ENCODE results near the gene SCARF2.
"Not testable (repeated sequence)": the region's sequence is repeated elsewhere in the genome, so short reads cannot be mapped to it uniquely, and the experiment has no call there.

SCARF2 gene

GRCh38 chr22:20390394-20390907, 47.2 kb downstream of the SCARF2 start:
- DNase-seq: no peak

- no peak for DNase-seq
Observed at GRCh38 chr22:20389288-20389687, 48.3 kb downstream of the SCARF2 start.

DNA sequence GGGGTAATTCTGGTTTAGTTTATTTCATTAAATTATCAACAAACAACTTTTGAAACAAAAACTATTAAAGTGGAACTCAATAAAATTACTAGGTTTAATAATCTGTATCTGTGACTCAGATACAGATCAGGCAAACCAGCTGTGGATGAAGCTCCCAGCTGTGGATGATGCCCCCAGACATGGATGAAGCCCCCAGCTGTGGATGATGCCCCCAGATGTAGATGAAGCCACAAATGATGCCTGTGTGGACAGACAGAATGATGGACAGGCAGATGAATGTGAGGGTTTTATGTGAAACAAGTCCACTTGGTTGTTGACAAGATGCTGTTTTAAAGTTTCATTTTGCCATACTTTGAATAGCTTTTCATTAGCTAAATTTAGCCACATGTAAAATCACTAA, 49.4 kb downstream of the SCARF2 start:
- no peak for DNase-seq

DNA sequence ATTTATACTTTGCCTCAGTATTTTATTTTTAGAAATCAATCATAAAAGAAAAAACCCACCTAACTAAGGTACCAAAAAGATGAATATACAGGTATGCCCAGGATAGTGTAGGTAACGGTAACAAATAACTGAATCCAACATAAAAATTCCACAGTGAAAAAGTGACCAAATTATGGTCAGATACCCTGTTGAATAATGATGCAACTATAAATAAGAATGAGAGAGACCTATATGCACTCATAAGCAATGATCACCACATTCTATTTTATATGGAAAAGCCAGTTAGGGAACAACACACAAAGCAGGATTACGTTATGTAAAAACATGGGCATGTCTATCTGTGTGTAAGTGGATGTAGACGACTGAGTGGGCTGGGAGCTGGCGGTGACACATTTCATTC, 50.7 kb downstream of the SCARF2 start:
- DNase-seq: no peak

DNA sequence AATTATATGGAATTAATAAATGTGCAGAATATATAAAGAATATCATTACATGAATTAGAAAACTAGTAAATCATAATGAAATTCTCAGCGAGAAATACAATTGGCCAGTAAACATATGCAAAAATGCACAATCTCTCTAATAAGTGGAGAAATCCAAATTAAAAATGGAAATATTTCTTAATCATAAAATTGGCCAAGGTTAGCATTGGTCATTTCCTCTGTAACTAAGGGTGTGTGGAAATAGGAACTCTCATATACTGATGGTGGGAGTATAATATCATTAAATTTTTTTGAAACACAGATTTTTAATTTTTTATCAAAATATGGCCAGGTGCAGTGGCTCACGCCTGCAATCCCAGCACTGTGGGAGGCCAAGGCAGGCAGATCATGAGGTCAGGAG, 51.3 kb downstream of the SCARF2 start:
- no peak for DNase-seq

DNA sequence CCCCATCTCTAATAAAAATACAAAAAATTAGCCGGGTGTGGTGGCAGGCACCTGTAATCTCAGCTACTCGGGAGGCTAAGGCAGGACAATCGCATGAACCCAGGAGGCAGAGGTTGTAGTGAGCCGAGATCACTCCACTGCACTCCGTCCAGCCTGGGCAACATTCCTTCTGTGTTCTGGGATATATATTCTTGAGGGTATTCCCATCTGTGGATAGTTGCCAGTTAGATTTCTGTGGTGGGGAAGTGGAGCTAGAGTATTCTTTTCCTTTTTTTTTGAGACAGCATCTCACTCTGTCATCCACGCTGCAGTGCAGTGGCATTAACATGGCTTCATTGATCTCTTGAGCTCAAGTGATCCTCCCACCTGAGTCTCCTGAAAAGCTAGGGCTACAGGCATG, 52.8 kb downstream of the SCARF2 start:
- no peak for DNase-seq

DNA sequence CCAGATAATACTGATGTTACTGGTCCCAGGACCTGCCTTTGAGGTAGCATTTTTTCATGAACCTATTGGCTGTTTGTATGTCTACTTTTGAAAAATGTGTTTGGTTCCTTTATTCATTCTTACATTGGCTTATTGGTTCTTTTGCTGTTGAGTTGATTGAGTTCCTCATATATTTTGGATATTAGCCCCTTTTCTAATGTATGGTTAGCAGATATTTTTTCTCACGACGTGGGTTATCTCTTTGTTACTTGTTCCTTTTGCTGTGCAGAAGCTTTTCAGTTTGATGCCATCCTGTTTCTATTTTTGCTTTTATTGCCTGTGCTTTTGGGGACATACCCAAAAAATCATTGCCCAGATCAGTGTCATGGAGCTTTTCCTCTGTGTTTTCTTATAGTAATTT, 53.5 kb downstream of the SCARF2 start:
- no peak for DNase-seq

DNA sequence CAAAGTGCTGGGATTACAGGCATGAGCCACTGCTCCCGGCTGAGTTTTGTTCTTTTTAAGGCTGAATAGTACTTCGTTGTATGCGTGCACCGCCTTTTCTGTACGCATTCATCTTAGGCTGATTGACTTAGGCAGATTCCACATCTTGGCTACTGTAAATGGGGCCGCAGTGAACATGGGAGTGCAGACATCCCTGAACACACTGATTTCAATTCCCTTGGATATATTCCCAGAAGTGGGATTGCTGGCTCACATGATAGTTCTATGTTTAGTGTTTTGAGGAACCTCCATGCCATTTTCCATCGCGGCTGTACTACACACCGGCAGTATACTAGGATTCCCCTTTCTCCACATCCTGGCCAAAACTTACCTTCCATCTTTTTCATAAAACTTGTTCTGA, 54.1 kb downstream of the SCARF2 start:
- no peak for DNase-seq

GRCh38 chr22:20380486-20380885, 57.1 kb downstream of the SCARF2 start:
- DNase-seq: no peak

DNA sequence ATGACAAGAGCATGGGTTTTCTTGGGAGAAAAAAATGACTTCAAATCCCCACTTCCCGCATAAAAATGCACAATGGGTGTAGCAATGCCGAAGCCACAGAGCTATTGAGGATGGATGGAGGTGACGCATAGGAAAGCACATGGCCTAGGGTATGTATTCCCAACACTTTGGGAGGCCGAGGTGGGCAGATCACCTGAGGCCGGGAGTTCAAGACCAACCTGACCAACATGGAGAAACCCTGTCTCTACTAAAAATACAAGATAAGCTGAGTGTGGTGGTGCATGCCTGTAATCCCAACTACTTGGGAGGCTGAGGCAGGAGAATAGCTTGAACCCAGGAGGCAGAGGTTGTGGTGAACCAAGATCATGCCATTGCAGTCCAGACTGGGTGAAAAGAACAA, 58.9 kb downstream of the SCARF2 start:
- DNase-seq: not testable (repeated sequence)

- DNase-seq: no peak
Observed at GRCh38 chr22:20378110-20378509, 59.5 kb downstream of the SCARF2 start.

GRCh38 chr22:20376983-20377382, 60.6 kb downstream of the SCARF2 start:
- DNase-seq: not testable (repeated sequence)

GRCh38 chr22:20376281-20376680, 61.3 kb downstream of the SCARF2 start:
- DNase-seq: not testable (repeated sequence)
